Hematopoietic multipotent progenitor cell (in vitro differentiated cells): ENCODE results near the gene SDHA. TPM values are rescaled to one million over a fixed set of nuclear protein-coding genes. Genes with fewer than 3 reads are reported as not detected.
"Not testable (repeated sequence)": the region's sequence is repeated elsewhere in the genome, so short reads cannot be mapped to it uniquely, and the experiment has no call there.

ENCODE experiments used
- DNase-seq, 3 donors: peaks; one replicate each; pipeline ENCODE4 v3.0.0-alpha.2; 2011 to 2015; ENCODE audit warnings: low read depth in 2 of 3, low spot score in 2 of 3
- total RNA-seq: library from RNA; depleted of rRNA; stranded (reverse); fragments of >200 nt; gene quantifications from one replicate; pipeline ENCODE4 v1.2.3, GENCODE V29; 2012

The SDHA gene
- total RNA-seq, 1 donor: 223 TPM

DNA sequence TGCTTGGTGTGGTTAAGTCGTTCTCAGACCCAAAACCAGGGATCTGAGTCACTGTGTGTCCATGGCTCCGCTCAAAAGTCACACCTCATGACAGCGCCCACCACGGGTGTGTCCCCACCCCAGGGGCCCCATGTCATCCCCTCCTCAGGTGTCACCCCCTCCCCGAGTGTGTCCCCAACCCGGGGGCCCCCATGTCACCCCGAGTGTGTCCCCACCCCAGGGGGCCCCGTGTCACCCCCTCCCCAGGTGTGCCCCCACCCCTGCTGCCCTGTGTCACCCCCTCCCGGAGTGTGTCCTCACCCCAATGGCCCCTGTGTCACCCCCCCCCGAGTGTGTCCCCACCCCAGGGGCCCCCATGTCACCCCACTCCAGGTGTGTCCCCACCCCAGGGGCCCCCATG is 21.8 kb upstream of the SDHA start:
- DNase-seq: no peak

DNA sequence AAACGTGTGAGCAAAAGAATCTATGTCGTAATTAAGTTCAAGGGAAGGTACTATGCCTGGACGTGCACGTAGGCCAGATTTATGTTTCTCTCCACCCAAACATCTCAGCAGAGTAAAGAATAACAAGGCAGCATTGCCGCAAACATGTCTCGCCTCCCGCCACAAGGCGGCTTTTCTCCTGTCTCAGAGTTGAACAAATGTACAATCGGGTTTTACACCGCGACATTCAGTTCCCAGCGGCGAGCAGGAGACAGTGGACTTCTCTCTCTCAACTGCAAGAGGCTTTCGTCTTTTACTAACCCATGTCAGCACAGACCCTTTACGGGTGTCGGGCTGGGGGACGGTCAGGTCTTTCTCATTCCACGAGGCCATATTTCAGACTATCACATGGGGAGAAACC is 21.1 kb upstream of the SDHA start:
- not testable (repeated sequence) for DNase-seq

DNA sequence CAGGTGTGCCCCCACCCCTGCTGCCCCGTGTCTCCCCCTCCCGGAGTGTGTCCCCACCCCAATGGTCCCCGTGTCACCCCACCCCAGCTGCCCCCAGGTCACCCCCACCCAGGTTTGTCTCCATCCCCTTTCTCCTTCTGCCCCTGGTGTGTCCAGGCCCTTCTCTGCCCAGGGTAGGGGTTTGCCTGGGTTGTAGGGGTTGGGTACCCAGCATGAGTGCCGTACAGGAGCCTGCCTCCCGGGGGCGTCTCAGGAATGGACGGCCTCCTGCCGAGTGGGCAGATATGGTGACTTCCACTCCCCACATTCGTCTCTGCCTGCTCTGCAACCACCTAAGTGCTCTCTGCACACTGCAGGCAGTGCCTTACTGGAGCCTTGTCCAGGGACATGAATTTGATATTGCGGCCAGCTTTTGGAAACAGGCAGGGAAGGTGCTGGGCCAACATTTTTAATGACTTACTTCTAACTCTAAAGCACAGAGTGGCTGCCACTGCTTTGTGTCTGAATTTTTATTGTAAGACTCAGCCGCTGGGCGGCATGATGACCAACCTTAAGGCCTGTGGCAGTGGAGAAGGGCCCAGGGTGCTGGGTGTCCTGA is 20.1 kb upstream of the SDHA start:
- DNase-seq: no peak

DNA sequence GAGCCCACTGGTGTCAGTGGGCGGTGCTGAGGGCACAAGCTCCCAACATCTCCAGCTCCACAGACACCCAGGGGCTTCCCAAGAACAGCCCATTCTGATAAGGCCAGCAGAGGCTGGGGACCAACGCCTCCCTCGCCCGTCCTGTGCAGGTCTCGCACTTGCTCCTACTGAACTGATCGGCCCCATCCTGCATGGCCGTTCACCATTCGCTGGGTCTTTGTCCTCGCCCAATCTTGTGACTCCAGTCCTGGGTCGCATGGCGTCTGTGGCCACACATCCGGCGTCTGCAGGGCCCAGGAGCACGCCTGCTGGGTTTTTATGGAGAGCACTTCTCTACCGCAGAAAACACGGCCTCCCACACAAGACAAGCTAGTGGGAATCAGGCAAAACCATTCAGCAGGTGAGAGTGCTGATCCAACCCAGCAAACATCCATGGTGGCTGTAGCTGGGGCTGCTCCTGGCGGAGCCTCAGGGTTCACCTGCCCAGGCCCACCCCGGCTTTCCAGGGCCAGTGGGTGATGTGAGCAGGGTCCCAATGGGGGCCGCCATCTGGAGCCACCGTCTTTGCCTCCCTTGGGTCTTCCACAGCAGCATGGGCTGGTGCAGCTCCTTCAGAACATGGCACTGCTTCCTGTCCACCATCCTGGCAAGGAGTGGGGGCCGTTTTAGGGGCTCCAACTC is 19.5 kb upstream of the SDHA start:
- DNase-seq: no peak

DNA sequence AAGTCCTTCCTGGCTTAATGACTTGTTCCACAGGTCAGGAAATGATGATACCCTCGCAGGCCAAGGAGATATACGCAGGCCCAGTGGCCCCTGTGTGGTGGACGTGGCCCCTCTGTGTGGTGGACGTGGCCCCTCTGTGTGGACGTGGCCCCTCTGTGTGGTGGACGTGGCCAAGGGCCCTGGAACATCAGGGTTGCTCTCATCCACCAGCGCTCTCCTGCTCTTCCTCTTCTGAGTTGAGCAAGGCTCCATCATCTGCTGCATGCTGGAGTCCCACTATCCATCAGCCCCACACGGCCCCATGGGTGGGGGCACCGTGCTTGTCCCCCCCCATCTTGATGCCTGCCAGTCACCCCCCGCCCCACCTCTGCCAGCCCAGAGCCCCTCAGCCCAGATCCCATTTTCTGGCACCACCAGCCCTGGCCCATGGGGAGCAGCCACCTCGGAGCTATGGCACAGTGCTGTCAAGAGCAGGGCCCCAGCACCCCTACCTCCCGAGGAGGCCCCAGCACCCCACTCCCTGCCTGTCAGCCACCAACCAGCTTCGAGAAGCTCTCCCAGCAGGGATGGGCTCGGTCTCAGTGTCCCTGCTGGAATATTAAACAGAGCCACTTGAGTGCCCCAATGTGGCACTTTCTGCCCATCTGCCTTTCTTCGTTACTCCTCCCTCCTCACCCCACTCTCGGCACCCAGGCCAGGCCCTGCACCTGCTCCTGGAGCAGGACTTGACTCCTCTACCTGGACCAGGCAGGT is 18.7 kb upstream of the SDHA start:
- DNase-seq: no peak

DNA sequence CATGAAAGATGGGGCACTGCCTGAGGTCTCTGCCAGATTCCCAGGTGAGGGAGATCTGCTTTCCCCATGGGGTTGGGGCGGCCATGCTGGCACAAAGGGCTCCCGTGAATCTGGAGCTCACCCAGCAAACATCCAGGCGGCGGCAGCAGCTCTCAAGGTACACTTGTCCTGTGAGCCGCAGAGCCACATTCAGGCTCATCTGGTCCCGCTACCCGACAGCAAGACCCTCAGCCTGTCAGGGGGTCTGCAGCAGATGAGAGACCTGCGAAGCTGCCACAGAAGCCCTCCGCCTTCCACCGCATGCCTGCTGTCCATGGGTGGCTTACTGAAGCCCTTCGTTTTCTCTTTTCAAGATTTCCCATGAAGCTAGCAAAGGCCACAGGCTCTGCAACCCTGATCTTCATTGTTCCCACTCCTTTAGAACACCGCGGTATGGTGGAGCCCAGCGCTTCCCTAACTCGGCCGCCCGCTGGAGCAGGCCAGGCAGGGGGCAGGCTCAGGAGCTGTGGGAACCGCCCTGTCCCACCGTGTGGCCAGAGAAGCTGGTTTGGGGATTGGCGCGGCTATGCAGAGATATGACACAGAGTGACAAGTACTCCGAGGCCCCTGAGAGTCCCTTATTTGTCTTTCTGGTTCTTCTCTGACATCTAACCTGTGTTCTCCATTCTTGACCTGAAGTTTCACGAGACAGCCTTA is 18.0 kb upstream of the SDHA start:
- no peak for DNase-seq

DNA sequence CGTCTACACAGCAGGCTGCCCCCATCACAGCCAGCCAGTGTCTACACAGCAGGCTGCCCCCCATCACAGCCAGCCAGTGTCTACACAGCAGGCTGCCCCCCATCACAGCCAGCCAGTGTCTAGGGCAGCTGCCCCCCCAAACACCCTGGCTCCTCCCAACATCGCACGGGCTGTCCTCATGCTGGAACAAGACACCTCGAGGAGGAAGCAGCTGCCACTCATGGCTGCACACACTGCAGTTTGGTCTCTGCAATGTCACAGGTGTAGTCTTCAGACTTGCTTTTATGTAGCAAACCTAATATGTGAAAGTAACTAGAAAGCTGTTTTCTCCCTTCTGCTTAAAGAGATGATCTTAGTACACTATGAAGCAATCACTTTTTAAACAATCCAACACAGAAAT is 17.1 kb upstream of the SDHA start:
- no peak for DNase-seq

DNA sequence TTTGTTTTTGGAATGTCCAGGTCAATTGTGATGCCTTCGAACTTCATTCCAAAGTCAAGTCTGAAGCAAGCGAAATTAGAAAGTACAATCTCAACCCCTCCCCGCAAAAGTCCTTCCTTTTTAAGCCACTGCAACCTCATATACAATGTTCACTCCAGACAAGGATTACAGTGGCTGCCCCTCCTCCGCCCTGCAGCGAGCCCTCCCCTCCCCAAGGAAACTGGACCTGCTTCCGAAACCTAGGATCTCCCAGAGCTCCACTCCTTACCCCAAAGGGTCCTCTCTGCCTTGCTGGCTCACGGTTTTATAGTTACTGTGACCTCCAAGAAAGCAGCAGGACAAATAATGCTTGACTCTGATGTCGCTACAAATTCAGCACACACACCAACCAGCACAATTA is 16.4 kb upstream of the SDHA start:
- no peak for DNase-seq

DNA sequence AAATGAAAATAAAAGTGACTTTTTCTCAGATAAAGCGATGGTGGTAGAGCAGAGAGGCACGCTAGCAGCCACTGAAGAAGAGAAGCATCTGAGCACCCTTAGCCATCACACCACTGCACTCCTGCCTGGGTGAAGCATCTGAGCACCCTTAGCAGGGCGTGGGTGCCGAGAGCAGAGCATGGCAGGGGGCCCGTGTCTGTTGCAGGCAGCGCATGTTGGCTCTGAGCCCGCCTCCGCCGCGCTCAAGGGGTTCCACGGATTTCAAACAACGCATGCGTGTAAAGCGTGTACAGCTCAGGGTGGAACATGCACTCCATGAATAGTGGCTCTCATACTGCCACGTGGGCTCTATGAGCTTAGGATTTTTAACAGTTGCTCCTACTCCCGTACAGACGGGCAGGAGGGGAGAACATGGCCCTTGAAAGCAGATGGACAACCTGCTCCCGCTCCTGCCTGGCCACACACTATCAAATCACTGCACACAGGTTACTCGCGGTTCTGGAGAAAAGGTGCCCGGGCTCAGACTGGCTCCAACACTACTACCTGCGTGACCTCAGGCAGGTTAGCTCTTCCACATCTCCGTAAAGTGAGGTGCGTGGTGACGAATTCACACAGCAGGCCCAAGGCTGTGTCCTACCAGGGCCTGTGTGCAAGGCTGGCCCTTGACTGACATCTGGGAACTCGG is 14.7 kb upstream of the SDHA start:
- DNase-seq: no peak

DNA sequence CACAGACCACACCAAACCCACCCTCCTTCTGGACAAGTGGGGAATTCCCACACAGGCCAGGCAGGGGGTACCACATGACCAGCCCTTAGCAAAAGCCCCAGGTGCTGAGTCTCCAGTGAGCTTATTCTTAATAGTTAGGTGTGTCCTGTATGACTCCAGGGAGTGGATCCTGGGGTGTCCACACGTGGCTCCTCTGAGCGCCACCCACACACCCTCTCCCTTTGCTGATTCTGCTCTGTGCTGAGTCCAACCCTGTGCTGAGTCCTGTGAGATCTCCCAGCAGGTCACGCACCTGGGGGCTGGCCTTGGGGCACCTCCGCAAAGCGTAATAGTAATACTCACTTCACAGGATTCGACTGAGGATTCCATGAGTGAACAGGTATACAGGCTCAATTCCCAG is 14.1 kb upstream of the SDHA start:
- DNase-seq: no peak

DNA sequence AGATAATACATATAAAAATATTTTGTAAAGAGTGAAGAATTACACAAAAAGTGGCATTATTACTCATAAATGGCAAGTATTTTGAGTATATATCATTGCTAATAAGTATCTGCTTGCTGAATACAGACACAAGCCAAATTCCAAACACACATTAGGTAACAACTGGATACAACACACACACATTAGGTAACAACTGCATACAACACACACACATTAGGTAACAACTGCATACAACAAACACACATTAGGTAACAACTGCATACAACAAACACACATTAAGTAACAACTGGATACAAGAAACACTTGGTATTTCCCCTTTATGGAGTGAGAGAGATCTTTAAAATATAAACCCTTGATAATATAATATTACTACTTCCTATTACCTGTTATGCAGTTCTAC is 13.7 kb upstream of the SDHA start:
- DNase-seq: no peak

DNA sequence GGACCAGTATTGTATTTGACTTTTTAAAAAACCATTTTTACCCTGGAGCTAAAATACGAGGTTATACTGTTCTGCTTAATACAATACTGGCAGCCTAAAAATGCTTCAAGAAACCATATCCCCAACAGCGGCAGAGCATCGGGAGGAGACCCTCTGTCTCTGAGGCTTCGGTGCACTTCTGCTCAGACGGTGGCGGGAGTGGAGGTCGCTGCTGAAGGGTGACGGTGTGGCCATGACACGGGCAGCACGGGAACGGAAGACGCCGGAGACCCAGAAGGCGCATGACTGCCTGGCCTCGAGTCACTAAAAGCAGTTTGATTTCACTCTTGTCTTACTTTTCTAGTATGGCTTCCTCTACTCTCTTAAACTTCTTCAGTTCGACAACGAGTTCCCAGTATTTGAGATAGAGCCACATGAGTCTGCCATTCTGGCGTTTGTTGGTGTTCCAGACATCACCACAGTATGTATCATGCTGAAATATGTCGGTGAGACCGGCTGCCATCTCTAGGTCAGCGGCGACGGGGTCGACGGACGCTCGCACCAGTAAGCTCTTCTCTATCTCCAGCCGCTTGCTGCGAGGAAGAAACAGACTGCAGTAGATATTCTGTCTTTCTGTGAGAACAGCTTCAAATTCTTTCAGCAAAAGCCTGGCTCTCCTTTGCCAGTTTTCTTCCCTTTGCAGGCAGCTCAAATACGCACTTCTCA is 13.0 kb upstream of the SDHA start:
- DNase-seq: no peak

DNA sequence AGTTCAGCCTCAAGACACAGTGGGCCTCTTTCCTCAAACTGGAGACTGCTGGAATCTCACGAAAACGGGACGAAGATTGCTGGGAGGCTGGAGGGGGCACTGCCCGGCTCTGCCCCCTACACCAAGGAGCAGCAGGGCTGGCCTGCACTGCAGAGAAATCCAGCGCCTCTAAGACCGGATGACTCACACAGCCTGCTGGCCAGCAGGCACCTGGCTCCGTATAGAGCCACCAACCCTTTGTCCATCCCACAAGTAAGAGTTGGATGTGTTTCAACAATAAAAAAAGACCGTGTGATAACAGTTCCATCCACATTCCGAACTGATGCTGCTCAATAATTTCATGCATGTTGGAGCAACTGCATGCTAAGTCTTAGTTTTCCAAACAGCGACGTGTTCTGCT is 11.7 kb upstream of the SDHA start:
- DNase-seq: no peak

DNA sequence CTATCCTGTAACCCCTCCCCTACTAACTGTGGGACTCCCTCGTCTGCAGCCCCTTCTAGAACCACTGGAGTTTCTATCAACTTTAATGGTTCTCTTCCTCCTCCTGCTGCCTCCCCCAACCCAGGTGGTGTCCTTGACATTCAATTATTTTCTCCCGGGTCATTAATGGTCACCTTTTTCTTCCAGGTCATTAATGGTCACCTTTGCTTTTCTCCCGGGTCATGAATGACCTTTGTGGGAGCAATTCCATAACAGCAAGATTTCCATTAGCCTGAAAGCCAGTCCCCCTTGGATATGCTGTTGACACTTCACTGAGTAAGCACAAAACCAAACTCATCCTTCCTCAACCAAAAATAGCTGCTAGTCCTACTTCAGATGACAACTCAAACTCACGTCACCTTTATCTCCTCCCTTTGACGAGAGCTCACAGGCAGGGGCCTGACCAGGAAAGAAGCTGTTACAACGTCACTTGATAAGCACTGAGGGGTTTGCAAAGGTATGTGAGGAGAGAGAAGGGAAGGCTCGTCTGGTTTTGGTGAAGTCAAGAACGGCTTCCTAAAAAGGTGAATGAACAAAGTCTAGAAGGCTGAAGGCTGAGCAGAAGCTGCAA is 11.1 kb upstream of the SDHA start:
- DNase-seq: no peak

DNA sequence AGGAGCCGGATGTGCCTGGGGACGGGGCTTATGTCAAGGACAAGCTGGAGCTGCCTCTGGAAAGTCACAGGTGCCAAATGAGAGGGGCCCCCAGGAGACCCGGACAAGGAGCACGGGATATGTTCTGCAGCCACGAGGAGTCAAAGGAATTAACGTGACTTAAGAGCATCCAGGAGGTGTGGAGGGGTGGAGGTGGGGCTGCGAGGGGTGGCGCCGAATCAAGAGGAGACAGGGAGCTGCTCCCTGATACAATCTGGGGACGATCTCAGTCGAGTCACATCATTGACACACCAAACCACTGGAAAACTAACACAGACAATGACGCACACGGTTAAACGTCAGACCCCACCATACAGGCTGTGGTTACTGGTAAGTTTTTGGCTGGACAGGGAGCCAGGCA is 10.5 kb upstream of the SDHA start:
- no peak for DNase-seq

DNA sequence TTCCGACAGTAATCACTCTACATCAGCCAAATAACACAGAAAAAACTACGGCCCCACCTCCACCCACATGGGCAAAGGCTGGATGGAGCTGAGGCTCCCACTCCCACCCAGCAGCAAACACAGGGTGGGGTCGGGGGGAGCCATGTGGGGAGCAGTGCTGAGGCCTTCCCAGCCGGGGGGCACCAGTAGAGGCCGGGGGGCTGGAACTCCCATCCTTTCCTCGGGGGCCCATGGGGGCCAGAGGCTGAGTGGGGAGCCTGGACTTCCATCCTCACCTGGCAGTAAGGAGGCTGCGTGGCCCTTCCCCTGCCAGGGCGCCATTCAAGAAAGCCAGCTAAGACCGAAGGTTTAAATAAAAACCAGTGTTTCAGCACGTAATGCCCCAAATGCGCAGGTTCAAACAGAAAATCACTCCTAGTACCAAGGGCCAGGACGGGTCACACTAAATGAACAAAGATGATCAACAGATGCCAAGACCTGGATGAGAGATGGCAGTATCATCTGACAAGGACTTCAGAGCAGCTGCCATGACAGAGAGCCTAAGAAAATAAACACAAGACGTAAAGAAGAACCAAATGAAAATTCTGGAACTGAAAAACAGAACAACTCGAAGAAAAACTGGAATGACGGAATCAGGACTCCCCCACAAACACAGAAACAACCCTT is 9.5 kb upstream of the SDHA start:
- no peak for DNase-seq

DNA sequence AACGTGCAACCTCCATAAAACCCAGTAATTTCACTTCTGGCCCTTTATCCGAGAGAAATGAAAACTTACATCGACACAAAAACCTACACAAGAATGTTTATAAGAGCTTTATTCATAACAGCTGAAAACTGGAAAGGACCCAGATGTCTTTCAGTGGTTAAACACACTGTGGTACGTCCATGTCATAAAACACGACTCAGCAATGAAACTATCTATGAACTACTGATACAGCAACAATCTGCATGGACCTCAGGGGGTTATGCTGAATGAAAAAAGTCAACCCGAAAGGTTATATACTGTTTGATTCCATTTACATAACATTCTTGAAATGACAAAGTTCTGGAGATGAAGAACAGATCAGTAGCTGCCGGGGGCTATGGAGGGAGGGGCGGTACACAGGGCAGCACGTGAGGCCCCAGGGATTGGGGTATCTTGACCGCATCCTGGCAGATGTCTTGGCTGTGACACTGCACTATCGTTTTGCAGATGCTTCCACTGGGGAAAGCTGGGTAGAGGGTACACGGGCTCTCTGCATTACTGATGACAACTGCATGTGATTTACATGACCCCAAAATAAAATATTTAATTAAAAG is 4.2 kb upstream of the SDHA start:
- no peak for DNase-seq

DNA sequence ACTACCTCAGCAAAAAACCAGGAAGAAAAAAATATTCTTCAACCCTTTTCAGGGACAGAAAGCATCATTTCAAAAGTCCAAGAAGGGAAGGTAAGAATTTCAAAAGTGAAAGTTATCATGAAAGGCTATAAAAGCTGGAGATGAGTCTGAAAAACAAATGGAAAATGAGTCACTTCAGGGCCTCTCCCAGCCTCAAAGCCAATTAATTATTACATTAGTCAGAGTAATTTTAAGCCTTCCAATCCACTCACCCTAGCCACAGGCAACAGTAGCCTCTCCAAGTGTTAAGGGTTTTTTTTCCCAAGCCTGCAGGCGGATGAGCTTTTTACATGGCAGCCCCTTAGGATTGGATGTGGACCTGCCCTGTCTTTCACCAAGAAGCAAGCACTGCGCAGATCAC is 2.9 kb upstream of the SDHA start:
- DNase-seq: not testable (repeated sequence)

DNA sequence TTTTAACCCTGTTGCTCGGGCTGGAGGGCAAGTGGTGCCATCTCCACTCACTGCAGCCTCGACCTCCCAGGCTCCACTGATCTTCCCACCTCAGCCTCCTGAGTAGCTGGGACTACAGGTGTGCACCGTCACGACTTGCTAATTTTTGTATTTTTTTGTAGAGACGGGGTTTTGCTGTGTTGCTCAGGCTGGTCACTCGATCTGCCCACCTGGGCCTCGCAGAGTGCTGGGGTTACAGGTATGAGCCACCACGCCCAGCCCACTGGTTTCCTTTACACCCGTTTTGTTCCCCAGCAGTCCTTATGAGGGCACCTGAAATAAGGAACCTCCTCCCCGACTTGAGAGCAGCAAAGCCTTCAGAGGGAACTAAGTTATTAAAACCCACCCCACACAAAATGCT is 2.0 kb upstream of the SDHA start:
- not testable (repeated sequence) for DNase-seq
